SU-DHL-6 (cell line): Measurements from ENCODE around the gene NADK2.

ENCODE experiments used
- H2AFZ ChIP-seq: fragments of 200-600 bp; sonication (generic); 2 replicates; pipeline ENCODE4 v1.6.1; 2014; ENCODE audit warnings: low read depth, mild to moderate bottlenecking, moderate library complexity, mixed read lengths, antibody characterized with exemption, low read length; ENCODE audit not compliant: severe bottlenecking
- H3F3A ChIP-seq: fragments of 200-600 bp; shearing (Covaris generic); 2 replicates; pipeline ENCODE4 v1.6.0; 2016; ENCODE audit warnings: antibody characterized with exemption, mild to moderate bottlenecking; ENCODE audit not compliant: insufficient read depth
- H3K27ac ChIP-seq: fragments of 200-600 bp; sonication (generic); 2 replicates; pipeline ENCODE4 v1.5.1; 2016; ENCODE audit warnings: low read depth, mild to moderate bottlenecking, low read length, moderate library complexity, mixed read lengths
- H3K27me3 ChIP-seq: fragments of 200-600 bp; sonication (generic), shearing (Covaris generic); 2 replicates; pipeline ENCODE4 v1.6.0; 2014; ENCODE audit warnings: mild to moderate bottlenecking, low read length
- H3K36me3 ChIP-seq: fragments of 200-600 bp; sonication (generic); 2 replicates; pipeline ENCODE4 v1.6.1; 2014; ENCODE audit warnings: mild to moderate bottlenecking, low read length, mixed read lengths
- H3K4me2 ChIP-seq: fragments of 300-600, 200-600 bp; shearing (Covaris generic), sonication (generic); 2 replicates; pipeline ENCODE4 v1.6.0; 2014; ENCODE audit warnings: low read length, low read depth, mild to moderate bottlenecking; ENCODE audit not compliant: poor library complexity, severe bottlenecking
- H3K4me3 ChIP-seq: fragments of 200-600 bp; sonication (generic); 2 replicates; pipeline ENCODE4 v1.5.1; 2014; ENCODE audit warnings: antibody characterized with exemption, low read length, mild to moderate bottlenecking, mixed read lengths; ENCODE audit not compliant: insufficient read depth, poor library complexity, severe bottlenecking
- H3K79me2 ChIP-seq: fragments of 200-600 bp; sonication (generic); 2 replicates; pipeline ENCODE4 v1.6.1; 2014; ENCODE audit warnings: mild to moderate bottlenecking, low read length, moderate library complexity; ENCODE audit not compliant: insufficient read depth
- H3K9ac ChIP-seq: fragments of 200-600 bp; sonication (generic); 2 replicates; pipeline ENCODE4 v1.7.0; 2014; ENCODE audit warnings: mild to moderate bottlenecking, low read length
- H3K9me2 ChIP-seq: fragments of 200-600 bp; sonication (generic); replicated peaks from 2 replicates; pipeline ENCODE4 v1.6.1; 2014; ENCODE audit warnings: low read length; ENCODE audit not compliant: insufficient read depth
- H3K9me3 ChIP-seq: fragments of 200-600 bp; sonication (generic); 2 replicates; pipeline ENCODE4 v1.6.1; 2014; ENCODE audit warnings: low read length, mixed read lengths; ENCODE audit not compliant: insufficient read depth
- H4K20me1 ChIP-seq: fragments of 200-600 bp; sonication (generic); 2 replicates; pipeline ENCODE4 v1.6.1; 2014; ENCODE audit warnings: low read depth, mild to moderate bottlenecking, antibody characterized with exemption, low read length, moderate library complexity, mixed read lengths
- EZH2phosphoT487 ChIP-seq: fragments of 200-600 bp; sonication (generic), shearing (Covaris generic); conservative IDR thresholded peaks from 2 replicates; pipeline ENCODE4 v1.6.1; 2018; ENCODE audit warnings: mild to moderate bottlenecking, antibody characterized with exemption, low read length, moderate library complexity, mixed read lengths
- TF ChIP-seq, protein P1 (sequence below): fragments of 200-600 bp; sonication (generic); IDR thresholded peaks from one replicate; pipeline ENCODE4 v1.5.1; 2017; ENCODE audit warnings: antibody characterized with exemption, mild to moderate bottlenecking, low read length, moderate library complexity; ENCODE audit not compliant: insufficient read depth, poor library complexity, severe bottlenecking

The NADK2 gene

DNA sequence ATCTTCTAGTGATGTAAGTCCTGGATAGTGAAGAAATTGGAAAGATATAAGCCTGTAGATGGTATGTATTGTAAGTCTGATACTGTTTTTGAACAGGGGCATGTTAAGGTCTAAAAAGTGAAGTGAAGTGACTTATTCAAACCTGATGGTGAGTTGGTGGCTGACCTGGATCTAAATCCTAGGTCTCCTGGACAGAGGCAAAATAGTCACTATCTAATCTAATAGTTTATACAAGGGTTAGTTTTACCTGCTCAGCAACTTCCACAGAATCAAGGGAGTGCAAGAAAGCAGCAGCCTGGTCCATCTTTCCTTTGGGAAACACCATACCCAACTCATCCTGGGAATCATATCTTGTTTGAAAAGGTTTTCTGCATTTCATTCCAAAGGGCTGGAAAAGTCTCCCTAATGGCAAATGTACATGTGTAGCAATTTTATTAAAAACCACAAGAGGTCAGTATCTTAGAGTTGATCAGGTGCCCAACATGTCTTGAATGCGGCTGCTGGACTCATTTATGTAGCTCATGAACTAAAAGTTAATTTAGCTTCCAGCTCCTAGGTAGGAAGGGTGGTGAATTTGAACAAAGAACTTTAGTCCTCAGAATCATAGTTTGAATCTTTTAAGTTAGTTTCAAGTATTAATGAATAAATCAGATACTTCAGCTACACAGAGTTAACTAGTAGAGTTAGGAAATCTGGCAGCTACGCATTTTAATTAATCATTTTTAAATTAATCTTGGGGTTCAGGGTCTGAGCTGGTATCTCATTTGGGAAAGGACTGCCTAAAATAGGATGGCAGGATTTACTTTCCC lies 63.8 kb downstream of the NADK2 start:
- TF ChIP-seq, protein P1, sequence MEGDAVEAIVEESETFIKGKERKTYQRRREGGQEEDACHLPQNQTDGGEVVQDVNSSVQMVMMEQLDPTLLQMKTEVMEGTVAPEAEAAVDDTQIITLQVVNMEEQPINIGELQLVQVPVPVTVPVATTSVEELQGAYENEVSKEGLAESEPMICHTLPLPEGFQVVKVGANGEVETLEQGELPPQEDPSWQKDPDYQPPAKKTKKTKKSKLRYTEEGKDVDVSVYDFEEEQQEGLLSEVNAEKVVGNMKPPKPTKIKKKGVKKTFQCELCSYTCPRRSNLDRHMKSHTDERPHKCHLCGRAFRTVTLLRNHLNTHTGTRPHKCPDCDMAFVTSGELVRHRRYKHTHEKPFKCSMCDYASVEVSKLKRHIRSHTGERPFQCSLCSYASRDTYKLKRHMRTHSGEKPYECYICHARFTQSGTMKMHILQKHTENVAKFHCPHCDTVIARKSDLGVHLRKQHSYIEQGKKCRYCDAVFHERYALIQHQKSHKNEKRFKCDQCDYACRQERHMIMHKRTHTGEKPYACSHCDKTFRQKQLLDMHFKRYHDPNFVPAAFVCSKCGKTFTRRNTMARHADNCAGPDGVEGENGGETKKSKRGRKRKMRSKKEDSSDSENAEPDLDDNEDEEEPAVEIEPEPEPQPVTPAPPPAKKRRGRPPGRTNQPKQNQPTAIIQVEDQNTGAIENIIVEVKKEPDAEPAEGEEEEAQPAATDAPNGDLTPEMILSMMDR = peak; percentile 10
- no peak for TF ChIP-seq EZH2phosphoT487
- no peak overlapping the region for H3K9ac ChIP-seq
- peaks cover 68% of the 10 kb centered on the region for H3K36me3 ChIP-seq
- H4K20me1 ChIP-seq = no peaks in the 10 kb centered on the region
- H3K9me2 ChIP-seq = no peaks in the 10 kb centered on the region
- H3K4me2 ChIP-seq = no peak overlapping the region
- H3F3A ChIP-seq = 0 out of 2 replicates have a peak, but pooled peaks cover 7% of the 10 kb centered on the region
- H3K27me3 ChIP-seq = no peaks in the 10 kb centered on the region
- H3K9me3 ChIP-seq = no peaks in the 10 kb centered on the region
- no peaks in the 10 kb centered on the region; the same call in 1 of the 2 replicates for H3K79me2 ChIP-seq
- H3K4me3 ChIP-seq = no peak overlapping the region
- H2AFZ ChIP-seq = no peak overlapping the region
- no peak overlapping the region for H3K27ac ChIP-seq

DNA sequence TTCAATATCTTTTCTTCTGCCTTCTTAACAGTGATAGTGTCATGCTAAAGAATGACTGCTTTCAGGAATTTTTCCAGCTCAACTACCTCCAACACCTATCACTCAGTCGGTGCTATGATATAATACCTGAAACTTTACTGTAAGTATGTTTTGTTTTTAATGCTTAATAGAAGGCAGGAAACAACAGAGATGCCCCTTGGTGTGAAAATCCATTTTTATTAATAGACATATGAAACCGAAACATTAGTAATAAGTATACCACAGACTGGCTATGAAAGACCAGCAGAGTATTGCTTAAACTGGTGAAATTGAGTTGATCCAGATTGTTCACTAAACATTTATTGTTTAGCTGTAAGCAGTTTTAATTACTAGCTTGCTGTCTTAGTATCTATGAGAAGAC lies 64.6 kb downstream of the NADK2 start:
- no peaks in the 10 kb centered on the region; the same call in 1 of the 2 replicates for H3K79me2 ChIP-seq
- no peak for TF ChIP-seq EZH2phosphoT487
- TF ChIP-seq, protein P1 = no peak
- H3K36me3 ChIP-seq = peaks cover 71% of the 10 kb centered on the region
- 0 out of 2 replicates have a peak, but pooled peaks cover 7% of the 10 kb centered on the region for H3F3A ChIP-seq
- H3K9me3 ChIP-seq = no peaks in the 10 kb centered on the region
- no peak overlapping the region for H3K9ac ChIP-seq
- no peak overlapping the region for H3K4me2 ChIP-seq
- no peaks in the 10 kb centered on the region for H3K27me3 ChIP-seq
- H3K9me2 ChIP-seq = no peaks in the 10 kb centered on the region
- H2AFZ ChIP-seq = no peak overlapping the region
- H4K20me1 ChIP-seq = no peaks in the 10 kb centered on the region
- H3K27ac ChIP-seq = no peak overlapping the region
- no peak overlapping the region for H3K4me3 ChIP-seq

DNA sequence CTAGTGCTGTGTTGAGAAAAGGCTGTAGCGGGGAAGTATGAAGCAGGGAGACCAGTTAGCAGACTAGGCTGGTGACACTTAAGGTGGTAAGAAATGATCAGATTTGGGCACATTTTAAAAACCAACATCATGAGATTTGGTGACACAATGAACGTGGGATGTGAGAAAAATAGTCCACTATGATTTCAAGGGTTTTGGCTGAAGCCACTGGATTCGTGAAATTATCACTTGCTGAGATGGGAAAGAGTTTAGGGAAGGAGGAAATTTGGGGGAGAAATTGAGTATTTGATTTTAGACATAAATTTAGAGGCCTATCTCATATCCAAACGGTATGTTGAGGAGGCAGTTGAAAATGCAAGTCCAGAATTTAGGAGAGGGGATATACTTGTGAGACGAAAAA lies 66.7 kb downstream of the NADK2 start:
- H3F3A ChIP-seq = 0 out of 2 replicates have a peak, but pooled peaks cover 7% of the 10 kb centered on the region
- peaks cover 65% of the 10 kb centered on the region for H3K36me3 ChIP-seq
- no peak overlapping the region for H3K27ac ChIP-seq
- H3K9me3 ChIP-seq = no peaks in the 10 kb centered on the region
- H3K27me3 ChIP-seq = no peaks in the 10 kb centered on the region
- H3K79me2 ChIP-seq = no peaks in the 10 kb centered on the region; the same call in 1 of the 2 replicates
- TF ChIP-seq, protein P1 = no peak
- no peak for TF ChIP-seq EZH2phosphoT487
- no peaks in the 10 kb centered on the region for H4K20me1 ChIP-seq
- no peak overlapping the region for H3K9ac ChIP-seq
- H3K4me3 ChIP-seq = no peak overlapping the region
- H3K4me2 ChIP-seq = no peak overlapping the region
- H2AFZ ChIP-seq = no peak overlapping the region
- no peaks in the 10 kb centered on the region for H3K9me2 ChIP-seq
